22Rv1 (cell line): Measurements from ENCODE around the gene ATP13A2.

Source experiments
- H3K27ac ChIP-seq: fragments of 450-650 bp; 2 replicates; pipeline ENCODE4 v1.5.1; 2017
- ZFX ChIP-seq: fragments of 450-650 bp; IDR thresholded peaks from 2 replicates; pipeline ENCODE4 v1.6.1; 2017; ENCODE audit warnings: antibody characterized with exemption, borderline replicate concordance
- TF ChIP-seq, protein P1 (sequence below): fragments of 450-650 bp; IDR thresholded peaks from 2 replicates; pipeline ENCODE4 v1.5.1; 2017; ENCODE audit warnings: mild to moderate bottlenecking

The ATP13A2 gene, protein sequence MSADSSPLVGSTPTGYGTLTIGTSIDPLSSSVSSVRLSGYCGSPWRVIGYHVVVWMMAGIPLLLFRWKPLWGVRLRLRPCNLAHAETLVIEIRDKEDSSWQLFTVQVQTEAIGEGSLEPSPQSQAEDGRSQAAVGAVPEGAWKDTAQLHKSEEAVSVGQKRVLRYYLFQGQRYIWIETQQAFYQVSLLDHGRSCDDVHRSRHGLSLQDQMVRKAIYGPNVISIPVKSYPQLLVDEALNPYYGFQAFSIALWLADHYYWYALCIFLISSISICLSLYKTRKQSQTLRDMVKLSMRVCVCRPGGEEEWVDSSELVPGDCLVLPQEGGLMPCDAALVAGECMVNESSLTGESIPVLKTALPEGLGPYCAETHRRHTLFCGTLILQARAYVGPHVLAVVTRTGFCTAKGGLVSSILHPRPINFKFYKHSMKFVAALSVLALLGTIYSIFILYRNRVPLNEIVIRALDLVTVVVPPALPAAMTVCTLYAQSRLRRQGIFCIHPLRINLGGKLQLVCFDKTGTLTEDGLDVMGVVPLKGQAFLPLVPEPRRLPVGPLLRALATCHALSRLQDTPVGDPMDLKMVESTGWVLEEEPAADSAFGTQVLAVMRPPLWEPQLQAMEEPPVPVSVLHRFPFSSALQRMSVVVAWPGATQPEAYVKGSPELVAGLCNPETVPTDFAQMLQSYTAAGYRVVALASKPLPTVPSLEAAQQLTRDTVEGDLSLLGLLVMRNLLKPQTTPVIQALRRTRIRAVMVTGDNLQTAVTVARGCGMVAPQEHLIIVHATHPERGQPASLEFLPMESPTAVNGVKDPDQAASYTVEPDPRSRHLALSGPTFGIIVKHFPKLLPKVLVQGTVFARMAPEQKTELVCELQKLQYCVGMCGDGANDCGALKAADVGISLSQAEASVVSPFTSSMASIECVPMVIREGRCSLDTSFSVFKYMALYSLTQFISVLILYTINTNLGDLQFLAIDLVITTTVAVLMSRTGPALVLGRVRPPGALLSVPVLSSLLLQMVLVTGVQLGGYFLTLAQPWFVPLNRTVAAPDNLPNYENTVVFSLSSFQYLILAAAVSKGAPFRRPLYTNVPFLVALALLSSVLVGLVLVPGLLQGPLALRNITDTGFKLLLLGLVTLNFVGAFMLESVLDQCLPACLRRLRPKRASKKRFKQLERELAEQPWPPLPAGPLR

DNA sequence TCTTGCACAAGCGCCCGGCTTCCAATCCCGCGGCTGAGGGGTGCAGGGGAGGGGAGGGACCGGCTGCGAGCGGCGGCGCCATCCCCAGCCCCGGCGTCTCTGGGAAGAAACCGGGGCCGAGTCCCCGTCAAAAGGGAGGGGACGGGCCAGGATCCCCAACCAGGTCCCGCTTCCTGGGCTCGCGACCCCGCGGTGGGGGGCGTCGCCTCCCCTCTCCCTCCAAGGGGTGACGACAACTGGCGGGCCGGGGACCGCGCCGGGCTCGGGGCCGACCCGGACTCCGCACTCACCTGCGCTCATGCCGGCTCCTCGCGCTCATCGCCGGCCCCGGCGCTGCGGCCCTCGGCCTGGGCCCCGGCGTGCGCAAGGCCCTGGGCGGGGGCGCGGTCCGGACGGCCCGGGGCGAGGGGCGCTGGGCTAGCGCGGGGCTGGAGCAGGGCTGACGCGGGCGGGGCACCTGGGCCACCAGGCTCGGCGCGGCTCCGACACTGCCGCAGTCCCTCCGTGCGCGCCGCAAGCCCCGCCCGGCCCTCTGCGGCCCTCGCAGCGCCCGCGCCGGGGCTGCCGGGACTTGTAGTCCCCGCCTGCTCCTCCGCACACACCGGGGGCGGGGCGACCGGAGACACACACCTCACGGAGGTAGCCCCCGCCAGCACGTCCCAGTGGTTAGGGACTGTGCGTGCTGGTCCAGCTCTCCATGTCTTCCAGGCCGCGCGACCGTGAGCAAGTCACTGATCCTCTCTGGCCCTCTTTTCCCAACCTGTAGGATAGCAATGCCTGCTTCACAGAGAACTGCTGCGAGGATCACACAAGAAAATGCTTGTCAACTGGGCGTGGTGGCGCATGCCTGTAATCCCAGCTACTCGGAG, at the start of gene ATP13A2:
Gene ATP13A2, minus strand, starts transcription at position 490 of the 869 bp plus-strand sequence. Its CDS starts 190 bp downstream, at position 300.
- TF ChIP-seq ZFX, result no peak
- TF ChIP-seq, protein P1, sequence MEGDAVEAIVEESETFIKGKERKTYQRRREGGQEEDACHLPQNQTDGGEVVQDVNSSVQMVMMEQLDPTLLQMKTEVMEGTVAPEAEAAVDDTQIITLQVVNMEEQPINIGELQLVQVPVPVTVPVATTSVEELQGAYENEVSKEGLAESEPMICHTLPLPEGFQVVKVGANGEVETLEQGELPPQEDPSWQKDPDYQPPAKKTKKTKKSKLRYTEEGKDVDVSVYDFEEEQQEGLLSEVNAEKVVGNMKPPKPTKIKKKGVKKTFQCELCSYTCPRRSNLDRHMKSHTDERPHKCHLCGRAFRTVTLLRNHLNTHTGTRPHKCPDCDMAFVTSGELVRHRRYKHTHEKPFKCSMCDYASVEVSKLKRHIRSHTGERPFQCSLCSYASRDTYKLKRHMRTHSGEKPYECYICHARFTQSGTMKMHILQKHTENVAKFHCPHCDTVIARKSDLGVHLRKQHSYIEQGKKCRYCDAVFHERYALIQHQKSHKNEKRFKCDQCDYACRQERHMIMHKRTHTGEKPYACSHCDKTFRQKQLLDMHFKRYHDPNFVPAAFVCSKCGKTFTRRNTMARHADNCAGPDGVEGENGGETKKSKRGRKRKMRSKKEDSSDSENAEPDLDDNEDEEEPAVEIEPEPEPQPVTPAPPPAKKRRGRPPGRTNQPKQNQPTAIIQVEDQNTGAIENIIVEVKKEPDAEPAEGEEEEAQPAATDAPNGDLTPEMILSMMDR, result no peak
- H3K27ac ChIP-seq, result peak within 1 kb of the TSS; percentile 61

DNA sequence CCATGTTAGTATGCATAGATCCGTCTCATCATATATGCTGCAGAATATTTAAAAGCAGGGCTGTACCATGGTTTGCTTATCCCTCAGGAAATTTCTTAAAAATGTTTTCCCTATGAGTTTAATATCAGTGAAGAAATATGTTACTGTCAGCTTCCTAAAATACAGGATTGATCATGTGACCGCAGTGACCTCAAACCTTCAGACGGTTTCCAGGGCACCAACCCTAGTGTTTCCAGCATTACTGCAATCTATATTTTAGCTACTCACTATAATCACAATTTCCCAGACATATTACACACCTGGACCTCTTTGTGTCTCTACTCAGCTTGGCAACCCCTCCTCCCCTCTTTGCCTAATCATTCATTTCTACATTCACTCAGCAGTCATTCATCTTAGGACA, 49.8 kb upstream of the ATP13A2 start:
- no peak for TF ChIP-seq ZFX
- TF ChIP-seq, protein P1, result no peak
- no peak overlapping the region for H3K27ac ChIP-seq

DNA sequence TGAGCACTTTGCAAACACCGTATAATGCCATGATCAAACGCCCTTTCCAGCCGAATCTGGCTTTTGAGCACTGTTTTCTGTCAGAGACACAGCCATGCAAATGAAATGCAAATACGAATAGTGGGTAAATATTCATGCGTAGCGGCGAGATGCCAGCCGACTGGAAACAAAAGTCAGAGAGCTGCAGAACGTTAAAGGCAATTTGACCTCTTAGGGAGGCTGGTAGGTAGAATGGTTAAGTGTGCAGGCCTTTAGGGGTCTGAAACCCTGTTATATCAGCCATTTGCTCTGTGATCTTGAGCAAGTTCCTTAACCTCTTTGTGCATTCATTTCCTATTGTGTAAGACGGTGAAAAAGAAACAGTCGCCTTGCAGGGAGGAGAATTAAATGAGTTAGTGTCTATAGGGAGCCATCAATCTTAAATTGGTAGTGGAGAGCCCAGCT, 48.6 kb upstream of the ATP13A2 start:
- H3K27ac ChIP-seq, result no peak overlapping the region
- TF ChIP-seq ZFX, result no peak
- TF ChIP-seq, protein P1, result no peak

DNA sequence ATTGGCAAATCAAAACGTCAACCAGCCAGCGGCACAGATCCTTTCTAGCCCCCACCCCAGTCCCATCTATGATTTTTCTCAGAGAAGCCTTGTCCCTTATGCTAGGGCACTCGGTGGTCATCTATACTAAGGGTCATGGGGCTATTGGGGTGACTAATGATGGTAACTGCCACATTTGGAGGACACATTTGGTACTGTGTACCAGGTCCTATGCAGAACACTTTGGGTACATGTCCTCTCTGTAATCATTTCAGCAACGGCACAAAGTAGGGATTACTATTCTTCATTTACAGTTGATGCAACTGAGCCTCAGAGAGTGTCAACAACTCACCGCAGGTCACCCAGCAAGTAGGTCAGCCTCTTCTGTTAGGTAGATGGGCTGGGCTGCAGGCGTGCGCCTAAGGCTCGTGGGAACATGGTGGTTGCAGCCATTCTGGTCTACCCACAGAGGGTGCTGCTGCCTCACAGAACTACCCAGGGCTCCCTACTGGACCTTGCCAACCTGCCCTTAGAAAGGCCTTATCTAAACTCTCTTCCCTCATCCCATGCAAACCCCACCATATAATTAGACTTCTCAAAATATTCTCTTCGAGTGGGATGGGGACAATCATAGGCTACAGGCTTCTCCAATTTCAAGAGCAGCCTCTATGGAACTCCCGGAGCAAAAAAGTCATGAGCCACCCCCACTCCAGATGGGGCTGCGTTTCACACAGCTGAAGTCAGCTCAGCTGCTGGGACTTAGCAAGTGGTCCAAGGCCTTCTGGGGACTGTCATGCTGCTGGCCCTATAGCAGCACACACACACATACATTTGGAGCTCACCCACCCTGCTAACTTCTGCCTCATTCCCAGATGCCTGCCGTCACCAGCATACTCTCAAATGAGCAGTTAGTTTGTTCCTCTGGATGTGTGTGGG, 47.9 kb upstream of the ATP13A2 start:
- TF ChIP-seq, protein P1, result peak; percentile 88
- TF ChIP-seq ZFX, result no peak
- no peak overlapping the region for H3K27ac ChIP-seq

DNA sequence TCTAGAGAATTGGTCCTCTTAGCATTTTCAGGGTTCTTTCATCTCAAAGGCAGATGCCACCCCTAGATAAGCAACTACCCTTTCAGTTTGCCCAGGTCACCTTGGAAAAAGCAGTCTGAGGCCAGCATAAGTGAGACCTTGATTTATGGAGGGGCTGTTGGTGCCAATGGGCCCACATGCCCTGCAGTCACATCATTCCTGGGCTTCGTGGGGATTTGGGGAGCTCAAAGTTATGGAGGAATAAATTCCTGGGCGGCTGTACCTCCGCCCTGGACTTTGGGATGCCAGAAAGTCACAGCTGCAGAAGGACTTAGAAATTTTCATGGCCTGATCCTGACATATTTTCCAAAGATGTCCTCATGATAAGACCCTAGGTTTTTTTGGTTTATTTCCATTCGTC, 44.8 kb upstream of the ATP13A2 start:
- TF ChIP-seq, protein P1, result no peak
- TF ChIP-seq ZFX, result no peak
- H3K27ac ChIP-seq, result no peak overlapping the region
